ENCODE results near the gene SLC7A1. TPM values are rescaled to one million over a fixed set of nuclear protein-coding genes. Genes with fewer than 3 reads are reported as not detected.

The SLC7A1 gene
- total RNA-seq, 2 donors from 2014 or later = 19.1 to 35.3 TPM

- Histone ChIP-seq H3K9me3 (no peaks in the 10 kb centered on the region), H3K27me3 (replicated peaks; ENCODE audit: insufficient read depth) (peaks cover 2% of the 10 kb centered on the region), H3K4me3 (no peak overlapping the region), H3K4me1 (replicated peaks) (no peaks in the 10 kb centered on the region), H3K36me3 (no peaks in the 10 kb centered on the region), H3K27ac (no peak overlapping the region)
- TF ChIP-seq CTCF (IDR thresholded peaks at IDR 0.05) (no peak), POLR2AphosphoS5 (IDR thresholded peaks at IDR 0.05) (no peak), POLR2A (IDR thresholded peaks at IDR 0.05) (no peak)
- WGBS = 63% methylated on average over 4 of the region's 4 CpGs
- DNase-seq (ENCODE audit: low spot score) = no peak
- intact Hi-C loops (cut with DNase I) = no loop called here
Measured at GRCh38 chr13:29483623-29484022, 111.9 kb downstream of the SLC7A1 start.

GRCh38 chr13:29483211-29483610, 112.3 kb downstream of the SLC7A1 start:
- Histone ChIP-seq H3K36me3 (no peaks in the 10 kb centered on the region), H3K27me3 (replicated peaks; ENCODE audit: insufficient read depth) (peaks cover 2% of the 10 kb centered on the region), H3K4me3 (no peak overlapping the region), H3K9me3 (no peaks in the 10 kb centered on the region), H3K27ac (no peak overlapping the region), H3K4me1 (replicated peaks) (no peaks in the 10 kb centered on the region)
- WGBS = 46% methylated on average over 15 of the region's 15 CpGs
- peak; percentile 36 for DNase-seq (ENCODE audit: low spot score)
- no peak for TF ChIP-seq CTCF (IDR thresholded peaks at IDR 0.05)
- no peak for TF ChIP-seq POLR2AphosphoS5 (IDR thresholded peaks at IDR 0.05)
- no peak for TF ChIP-seq POLR2A (IDR thresholded peaks at IDR 0.05)
- intact Hi-C loops (cut with DNase I) = no loop called here

- DNase-seq (ENCODE audit: low spot score) = no peak
- TF ChIP-seq POLR2AphosphoS5 (IDR thresholded peaks at IDR 0.05) = no peak
- Histone ChIP-seq H3K36me3 (no peaks in the 10 kb centered on the region), H3K4me1 (replicated peaks) (no peaks in the 10 kb centered on the region), H3K4me3 (no peak overlapping the region), H3K27me3 (replicated peaks; ENCODE audit: insufficient read depth) (peaks cover 2% of the 10 kb centered on the region), H3K9me3 (no peaks in the 10 kb centered on the region), H3K27ac (no peak overlapping the region)
- intact Hi-C loops (cut with DNase I) = no loop called here
- WGBS = 88% methylated on average over 4 of the region's 4 CpGs
Measured at GRCh38 chr13:29482504-29482903, 113.0 kb downstream of the SLC7A1 start.

- 84% methylated on average over 5 of the region's 5 CpGs for WGBS
Measured at GRCh38 chr13:29481603-29482002, 113.9 kb downstream of the SLC7A1 start.

GRCh38 chr13:29480893-29481525, 114.5 kb downstream of the SLC7A1 start:
- Histone ChIP-seq H3K27me3 (replicated peaks; ENCODE audit: insufficient read depth) (no peaks in the 10 kb centered on the region), H3K9me3 (no peaks in the 10 kb centered on the region), H3K4me1 (replicated peaks) (no peaks in the 10 kb centered on the region), H3K27ac (no peak overlapping the region), H3K36me3 (no peaks in the 10 kb centered on the region), H3K4me3 (no peak overlapping the region)
- no peak for DNase-seq (ENCODE audit: low spot score)
- whole genome bisulfite sequencing = 85% methylated on average over 11 of the region's 11 CpGs
- TF ChIP-seq CTCF (IDR thresholded peaks at IDR 0.05) (no peak), POLR2A (IDR thresholded peaks at IDR 0.05) (no peak), POLR2AphosphoS5 (IDR thresholded peaks at IDR 0.05) (no peak)
- intact Hi-C loops (cut with DNase I) = no loop called here

More at GRCh38 chr13:29481603-29482002, 113.9 kb downstream of the SLC7A1 start:
- no peak for DNase-seq (ENCODE audit: low spot score)
- intact Hi-C loops (cut with DNase I) = no loop called here
- Histone ChIP-seq H3K27me3 (replicated peaks; ENCODE audit: insufficient read depth) (no peaks in the 10 kb centered on the region), H3K27ac (no peak overlapping the region), H3K4me3 (no peak overlapping the region), H3K4me1 (replicated peaks) (no peaks in the 10 kb centered on the region), H3K9me3 (no peaks in the 10 kb centered on the region), H3K36me3 (no peaks in the 10 kb centered on the region)
- TF ChIP-seq POLR2AphosphoS5 (IDR thresholded peaks at IDR 0.05) (no peak), POLR2A (IDR thresholded peaks at IDR 0.05) (no peak), CTCF (IDR thresholded peaks at IDR 0.05) (no peak)
